Measurements from ENCODE around the gene MGLL.
"Not testable (repeated sequence)": the region's sequence is repeated elsewhere in the genome, so short reads cannot be mapped to it uniquely, and the experiment has no call there.

MGLL gene

DNA sequence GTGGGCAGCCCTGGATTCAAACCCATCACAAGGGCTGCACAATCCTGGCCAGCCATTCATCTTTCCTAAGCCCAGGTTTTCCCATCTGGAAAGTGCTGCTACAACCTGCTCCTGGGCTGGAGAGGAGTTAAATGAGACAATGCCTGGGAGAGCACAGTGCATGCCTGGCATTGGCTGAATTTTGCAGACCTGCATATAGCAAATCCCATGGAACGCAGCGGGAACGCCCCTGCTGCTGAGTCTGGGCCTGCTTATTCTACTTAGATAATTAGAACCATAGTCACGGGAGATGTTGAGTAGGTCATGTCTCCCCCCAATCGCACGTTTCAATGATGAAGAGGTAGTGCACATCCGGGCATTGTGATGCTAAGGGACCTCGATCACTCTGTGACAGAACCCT, 102.9 kb downstream of the MGLL start:
- DNase-seq: no peak

DNA sequence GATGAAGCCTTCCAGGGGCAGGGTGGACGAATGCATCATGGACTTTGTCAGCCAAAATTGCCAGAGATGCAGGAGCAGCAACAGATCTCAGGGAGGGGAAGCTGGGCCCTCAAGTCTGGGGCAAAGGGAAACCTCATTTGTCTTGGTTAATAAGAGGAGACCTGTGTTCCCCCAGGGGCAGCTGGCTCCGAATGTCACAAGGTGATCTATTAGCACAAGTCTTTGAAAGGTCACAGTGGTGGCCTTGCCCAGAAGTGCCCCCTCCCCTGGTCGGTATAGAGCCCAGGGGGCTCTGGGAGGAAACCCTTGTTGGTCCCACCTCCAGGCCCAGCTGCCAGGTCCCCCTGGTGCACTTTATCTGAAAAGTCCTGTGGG, 103.4 kb downstream of the MGLL start:
- no peak for DNase-seq

DNA sequence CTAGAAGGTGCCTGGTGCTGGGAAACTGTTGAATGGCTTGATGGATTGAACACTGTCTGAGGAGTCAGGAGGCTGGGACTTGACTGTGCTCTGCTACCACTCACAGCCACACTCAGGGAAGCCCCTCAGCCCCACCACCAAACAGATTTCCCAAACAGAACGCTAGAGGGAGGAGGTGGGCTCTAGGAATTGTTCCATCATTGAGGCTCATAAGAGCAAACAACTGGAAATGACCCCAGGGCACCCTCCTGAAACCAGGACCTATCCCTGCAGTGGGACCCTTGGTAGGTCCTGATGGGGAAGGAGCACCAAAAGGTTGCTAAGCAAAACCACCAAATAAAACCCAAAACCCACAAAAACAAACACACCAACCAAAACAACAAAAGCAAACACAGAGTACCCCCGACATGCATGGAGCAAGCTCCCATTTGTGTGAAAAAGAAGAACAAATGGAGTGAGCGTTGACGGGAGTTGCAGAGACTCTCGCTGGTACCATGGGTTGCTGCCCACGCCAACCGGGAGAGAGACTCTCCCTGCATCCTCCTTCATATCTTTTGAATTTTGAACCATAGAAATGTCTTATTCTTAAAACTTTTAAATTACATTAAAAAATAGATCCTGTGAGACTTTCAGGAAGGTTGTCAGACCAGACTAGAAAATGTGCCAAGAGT, 103.9 kb downstream of the MGLL start:
- no peak for DNase-seq

DNA sequence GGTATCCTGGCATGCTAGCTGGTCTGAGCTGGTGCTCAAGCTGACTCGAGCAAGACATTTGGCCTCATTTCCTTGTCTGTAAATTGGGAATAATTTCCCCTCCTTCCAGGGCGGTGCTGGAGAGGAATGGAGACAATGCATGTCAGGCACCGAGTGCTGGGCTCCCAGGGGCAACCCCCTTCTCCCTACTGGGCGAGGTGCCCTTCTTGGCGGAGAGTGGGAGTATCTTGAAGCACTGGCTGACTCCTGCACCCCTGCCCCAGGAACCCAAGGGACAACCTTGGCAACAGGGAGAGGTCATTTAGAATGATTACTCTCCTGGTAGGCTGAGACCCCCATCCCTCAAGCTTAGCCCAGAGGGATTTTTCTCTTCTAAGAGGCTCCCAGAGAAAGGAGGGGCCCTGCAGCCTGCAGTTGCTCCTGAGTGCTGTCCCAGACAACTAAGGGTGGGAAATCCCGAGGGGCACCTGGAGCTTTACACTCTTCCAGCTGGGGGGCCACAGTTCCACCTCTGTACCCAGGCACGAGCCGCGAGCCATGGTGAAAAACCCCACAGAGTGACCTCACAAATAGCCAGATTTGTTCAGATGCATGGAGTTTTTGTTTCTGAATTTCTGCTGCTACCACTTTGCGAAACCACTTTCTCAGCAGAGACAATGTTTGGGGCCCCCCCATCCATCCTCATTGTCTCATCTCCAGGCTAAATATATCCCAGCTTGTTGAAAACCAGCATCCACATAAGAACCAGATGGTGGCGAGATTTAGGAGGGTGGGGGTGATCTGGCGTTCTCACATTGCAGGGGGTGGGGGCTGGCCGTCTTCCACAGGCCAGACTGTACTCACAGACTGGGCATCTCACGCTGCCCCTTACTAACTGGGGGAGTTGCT, 104.7 kb downstream of the MGLL start:
- no peak for DNase-seq

DNA sequence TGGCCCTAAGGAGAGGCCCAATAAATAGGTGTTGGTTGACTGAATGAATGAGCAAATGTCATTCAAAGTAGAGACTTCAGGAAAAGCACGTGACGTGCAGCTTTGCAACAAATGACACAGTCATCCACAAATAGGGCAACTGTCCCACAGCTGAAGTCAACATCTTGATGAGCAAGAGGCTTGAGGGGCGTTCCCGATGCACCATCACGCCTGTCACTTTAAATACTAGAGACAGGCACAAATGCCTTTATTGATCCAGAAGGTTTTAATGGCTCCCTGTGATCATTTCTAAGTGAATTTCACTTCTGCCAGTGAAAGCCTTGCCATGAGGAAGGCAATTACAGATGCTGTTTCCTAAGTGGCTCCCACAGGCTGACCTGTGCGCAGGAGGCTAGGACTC, 105.9 kb downstream of the MGLL start:
- DNase-seq: no peak

DNA sequence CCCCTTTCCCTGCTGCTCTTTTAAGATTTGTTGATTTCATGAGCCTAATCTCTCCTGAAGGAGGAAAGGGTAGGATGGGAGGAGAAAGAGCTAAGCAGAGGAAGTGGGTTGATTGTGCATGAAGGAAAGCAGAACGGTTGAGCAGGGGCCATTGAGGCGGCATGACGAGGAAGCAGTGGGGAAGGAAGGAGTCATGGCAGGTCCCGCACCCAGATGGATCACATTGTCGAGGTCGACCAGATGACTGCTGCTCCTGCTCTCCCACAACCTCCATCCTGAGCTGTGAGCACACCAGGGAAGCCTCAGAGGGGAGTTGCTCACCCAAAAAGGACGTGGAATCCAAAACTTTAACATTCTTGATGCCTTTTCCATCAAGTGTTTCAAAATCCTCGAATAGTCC, 106.8 kb downstream of the MGLL start:
- no peak for DNase-seq

DNA sequence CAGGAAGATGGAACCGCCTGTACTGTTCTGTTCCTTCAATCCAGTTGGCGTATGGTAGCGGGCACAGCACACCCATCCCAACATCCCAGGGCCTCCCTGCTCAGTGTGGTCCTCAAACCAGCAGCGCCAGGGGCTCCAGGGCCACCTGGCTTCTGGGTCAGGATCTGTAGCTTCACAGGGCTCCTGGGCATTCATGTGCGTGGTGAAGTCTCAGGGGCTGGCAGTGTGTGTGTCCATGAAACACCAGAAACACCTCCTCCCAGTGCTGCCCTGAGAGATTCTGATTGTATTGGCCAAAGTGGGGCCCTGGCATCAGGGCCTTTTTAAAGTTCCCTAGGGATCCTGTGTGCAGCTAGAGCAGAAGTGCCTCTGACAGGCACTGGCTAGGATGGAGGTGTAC, 107.4 kb downstream of the MGLL start:
- DNase-seq: no peak

DNA sequence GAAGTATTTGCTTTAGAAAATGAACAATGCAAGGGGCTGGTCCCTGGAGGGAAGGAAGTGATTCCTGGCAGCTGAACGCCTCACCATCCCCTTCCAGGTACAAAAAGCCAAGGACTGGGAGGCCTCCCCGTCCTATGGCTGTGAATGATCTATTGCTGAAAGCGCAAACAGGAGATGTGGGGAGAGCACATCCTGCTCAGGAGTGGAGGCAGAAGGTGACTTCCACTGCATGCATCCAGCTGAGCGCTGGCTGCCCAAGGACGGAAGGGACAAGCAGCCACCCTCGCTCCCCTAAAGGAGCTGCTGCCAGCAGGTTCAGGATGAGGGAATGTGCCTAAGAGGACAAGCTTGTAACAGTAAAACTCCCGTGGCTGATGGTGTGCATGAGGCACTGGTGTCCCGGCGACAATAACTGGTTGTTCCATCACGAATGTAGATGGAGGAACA, 108.2 kb downstream of the MGLL start:
- DNase-seq: no peak

DNA sequence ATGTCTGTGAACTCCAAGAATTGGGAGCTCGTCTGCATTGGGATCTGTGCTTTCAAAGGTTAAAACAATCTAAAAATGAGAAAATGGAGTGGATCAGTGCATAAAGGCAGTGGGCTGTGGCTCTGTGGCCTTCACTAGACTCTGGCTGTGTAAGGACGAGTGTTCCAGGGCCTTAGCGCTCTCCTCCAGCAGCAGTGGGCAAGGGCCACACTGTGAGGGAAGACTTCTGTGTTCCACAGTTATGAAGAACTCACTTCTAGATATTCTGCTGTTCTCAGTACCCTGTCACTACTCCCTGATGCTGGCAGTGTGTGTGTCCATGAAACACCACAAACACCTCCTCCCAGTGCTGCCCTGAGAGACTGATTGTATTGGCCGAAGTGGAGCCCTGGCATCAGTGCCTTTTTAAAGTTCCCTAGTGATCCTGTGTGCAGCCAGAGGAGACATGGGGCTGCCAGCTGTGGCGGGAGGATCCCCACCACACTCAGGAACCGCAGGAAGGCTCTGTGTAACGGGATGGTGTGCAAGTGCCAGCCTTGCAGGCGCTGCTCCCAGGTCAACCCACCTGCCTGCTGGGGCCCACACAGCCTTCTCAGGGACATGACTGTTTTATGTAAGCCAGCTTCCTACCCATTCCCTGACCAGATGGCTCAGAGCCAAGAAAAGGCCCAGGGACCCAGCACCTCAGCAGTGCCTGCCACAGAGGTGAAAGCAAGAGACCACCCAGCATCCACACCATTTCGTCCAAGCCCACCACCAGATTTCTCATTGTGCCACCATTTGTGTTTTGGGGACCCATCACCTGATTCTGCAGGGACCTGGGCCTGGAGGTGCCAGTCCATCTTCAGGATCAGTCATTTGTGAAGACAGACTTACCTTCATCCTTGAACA, 109.2 kb downstream of the MGLL start:
- DNase-seq: no peak

DNA sequence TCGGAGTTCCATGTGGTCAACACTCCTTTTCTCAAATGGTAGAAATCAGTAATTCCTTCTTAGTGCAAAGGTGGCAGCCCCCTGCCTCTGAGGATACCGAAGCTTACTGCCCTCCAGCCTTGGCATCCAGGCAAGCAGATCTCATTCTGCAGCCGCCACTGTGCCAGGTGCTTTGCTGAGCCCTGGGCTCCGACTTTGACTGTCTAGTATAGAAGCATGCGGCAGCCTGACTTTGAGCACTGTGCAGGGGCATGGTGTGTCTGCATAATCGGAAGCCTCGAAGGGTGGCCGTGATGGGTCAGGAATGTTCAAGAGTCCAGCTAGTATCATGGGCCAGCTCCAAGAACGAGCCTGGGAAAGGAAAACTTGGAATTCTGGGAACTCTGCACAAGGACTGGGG, 109.9 kb downstream of the MGLL start:
- no peak for DNase-seq

DNA sequence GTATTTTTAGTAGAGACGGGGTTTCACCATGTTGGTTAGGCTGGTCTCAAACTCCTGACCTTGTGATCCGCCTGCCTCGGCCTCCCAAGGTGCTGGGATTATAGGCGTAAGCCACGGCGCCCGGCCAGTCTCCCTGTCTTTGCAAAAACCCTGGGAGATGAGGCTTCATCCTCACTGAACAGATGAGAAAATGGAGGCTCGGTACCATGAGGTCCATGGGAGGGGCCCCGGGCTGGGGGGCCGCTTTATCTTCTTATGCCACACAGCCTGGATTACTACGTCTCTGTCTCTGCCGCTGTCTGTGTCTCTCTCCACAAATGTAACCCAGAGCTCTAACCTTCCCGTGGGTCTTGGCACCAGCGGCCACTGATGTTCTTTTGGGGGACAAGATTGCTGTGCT, 110.4 kb downstream of the MGLL start:
- no peak for DNase-seq

DNA sequence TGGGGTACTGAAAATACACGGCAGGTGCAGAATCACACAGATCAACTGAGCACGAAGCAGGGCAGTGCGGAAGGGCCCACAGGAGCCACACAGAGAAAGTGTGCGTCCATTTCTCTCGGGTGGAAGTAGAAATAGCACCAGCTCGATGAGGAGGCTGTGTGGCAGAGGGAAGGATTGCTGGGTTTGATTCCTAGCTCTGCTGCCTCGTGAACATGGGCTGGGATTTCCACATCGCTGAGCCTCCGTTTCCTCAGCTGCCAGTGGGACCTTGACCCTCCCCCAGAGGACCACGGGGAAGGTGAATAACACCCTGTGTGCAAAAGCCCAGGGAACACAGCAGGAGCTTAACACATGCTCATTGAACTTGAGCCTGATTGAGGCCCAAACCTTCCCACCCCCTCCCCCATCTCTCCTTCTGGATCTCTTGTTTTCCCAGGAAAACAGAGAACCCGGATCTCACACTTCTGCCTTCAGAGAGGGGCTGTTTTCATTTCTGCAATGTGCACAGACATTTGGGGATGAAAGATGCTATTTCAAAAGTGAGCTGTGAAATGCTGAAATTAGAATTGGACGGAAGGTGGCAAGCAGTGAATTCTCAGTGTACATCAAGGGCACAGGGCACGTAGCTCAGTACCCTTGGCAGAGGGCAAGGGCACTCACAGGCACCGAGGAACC, 111.2 kb downstream of the MGLL start:
- DNase-seq: no peak

DNA sequence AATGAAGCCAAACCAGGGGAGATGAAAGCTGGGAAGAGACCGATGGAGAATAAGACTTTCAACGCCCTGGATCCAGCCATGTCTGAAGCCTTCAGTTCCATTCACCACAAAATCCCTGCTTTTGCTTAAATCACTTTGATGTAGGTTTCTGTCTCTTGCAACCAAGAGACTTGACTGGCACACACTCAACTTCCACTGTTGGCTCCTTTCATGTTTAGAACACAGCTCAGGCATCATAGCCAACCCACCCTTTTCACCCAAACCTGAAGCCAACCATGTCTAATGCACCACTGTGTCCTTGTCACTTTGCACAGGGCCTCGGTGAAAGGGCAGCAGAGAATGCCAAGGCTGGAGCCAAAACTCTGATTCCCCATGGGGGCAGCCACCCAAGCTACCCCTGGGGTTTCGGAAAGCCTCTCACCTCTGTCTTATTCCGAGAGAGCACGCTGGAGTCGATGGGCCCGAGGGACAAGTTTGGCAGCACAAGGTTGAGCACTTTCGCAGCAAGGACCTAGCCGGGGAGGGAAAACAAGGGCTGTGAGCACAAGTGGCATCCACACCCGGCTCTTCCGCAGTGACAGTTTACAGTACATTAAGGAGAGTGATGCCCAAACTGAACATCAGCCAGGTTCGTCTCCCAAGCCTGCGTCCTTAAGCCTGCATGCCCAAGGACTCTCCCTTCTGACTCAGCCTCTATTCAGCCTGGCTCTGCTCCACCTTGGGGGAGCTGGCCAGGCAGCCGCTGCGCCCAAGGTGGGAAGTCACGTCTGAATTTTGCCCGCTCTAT, 112.0 kb downstream of the MGLL start:
- DNase-seq: no peak

DNA sequence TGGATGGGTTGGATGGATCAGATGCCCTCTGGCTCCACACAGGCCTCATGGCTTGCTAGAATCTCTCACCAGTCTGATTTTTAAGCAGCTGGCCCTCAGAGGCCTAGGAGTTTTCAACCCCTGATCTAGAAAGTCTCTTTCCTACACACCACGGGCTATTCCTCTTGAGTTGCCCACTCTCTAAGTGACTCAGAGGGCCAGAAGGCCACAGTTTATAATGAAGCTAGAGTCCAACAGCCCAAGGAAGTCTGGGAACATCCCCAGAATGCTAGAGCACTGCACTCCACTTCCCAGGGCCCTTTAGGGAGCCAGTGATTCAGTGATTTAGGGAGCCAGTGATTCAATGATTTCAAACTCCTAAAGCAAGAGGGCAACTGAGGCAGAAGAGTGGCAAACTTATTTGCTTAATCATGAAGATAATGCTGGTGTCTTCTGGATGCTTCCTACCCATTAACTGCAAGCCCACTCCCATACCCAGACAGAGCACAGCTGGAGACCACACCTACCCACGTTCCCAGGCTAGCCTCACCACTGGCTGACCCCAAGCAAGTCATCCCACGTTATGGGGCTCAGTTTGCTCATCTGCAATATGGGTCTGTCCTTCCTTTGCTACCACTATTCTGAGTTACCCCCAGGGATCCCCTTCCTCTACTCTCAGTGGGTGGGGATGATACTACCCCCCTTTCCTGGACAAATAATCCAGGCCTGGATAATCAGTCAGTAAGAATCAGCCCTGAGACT, 112.8 kb downstream of the MGLL start:
- DNase-seq: no peak

DNA sequence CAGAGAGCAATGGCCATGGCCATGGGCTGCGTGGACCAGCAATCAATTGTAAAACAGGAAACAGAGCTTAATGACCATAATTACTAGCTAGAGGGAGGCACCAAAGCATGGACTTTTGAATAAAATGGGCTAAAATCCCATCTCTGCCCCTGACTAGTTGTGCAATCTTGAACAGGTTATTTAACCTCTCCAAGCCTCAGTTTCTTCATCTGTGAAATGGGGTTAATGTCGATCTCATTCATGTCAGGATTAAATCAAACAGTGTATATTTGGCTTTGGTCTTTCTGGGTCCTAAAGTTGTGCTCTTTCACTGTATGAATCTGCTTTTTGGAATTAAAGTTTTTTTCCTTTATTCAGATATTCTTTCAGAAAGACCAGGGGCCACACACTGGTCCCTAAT, 113.5 kb downstream of the MGLL start:
- DNase-seq: no peak

DNA sequence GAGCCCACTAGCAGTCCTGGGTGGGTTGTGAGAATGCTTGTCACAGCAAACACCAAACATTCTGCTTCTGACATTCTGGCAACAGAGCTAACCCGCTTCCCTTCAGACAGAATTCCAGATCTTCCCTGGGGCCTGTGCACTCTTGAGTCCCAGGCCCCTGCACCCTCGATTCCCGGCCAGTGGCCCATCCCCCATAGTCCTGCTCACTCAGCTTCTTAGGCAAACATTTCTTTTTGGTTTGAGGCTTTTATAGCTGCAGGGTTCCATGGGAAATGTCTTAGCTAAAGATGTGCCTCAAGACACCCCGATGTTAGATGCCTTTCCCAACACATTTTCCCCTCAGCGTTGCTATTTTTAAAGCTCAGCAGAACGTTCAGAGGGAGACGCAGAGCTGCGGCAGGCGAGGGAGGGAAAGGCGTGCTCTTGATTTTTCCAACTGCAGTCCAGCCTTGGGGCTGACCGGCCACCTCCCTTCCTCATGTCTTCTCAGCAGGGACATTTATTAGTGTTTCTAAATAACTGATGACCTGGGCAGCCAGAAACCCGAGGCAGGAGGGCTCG, 114.4 kb downstream of the MGLL start:
- DNase-seq: no peak

DNA sequence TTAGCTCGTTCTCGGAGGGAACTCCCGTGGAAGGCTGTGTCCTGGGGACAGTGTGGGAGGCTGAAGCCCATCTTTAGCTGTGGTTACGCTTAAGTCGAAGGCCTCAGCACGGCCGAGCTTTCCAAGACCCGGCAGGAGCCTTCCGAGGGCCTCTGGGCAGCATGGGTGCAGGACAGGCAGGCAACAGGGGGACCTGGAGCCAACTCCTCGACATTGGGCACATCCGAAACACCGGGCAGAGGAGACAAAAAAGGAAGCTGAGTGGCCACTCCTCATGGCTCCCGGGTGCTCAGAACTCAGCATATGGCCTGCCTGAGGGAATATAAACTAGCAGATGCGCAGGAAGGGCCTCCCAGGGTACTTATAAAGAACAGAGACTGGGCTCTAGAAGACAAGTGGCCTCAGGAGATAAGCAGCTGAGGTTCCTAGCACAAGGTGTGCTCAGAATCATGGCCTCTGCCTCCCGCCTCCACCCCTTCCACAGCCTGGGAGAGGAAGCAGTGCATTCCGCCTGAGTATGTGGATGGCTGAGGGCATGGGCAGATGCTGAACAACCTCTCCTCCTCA, 115.4 kb downstream of the MGLL start:
- no peak for DNase-seq

DNA sequence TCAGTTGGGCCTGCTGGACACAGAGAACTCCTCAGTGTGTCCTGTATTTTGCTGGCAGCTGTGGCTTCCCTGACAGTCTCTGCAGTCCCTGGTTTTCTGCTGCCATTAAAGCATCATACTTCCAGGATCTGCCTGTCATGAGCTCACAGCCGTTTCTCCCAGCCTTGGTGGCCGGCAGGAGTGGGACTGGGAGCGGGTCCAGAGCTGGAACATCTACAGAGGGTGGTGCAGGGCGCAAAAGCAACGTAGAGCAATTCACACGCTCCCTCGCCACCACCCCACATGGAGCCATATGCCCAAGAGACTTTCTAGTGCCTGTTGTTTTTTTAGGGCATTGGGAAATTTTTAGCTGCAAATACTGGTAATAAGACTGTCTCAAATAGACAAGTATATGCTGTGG, 116.0 kb downstream of the MGLL start:
- no peak for DNase-seq

DNA sequence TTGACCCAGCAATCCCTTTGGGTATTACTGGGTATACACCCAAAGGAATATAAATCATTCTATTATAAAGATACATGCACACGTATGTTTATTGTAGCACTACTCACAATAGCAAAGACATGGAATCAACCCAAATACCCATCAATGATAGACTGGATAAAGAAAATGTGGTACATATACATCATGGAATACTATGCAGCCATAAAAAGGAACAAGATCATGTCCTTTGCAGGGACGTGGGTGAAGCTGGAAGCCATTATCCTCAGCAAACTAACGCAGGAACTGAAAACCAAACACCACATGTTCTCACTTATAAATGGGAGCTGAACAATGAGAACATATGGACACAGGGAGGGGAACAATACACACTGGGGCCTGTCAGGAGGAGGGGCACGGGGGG, 117.5 kb downstream of the MGLL start:
- DNase-seq: not testable (repeated sequence)

DNA sequence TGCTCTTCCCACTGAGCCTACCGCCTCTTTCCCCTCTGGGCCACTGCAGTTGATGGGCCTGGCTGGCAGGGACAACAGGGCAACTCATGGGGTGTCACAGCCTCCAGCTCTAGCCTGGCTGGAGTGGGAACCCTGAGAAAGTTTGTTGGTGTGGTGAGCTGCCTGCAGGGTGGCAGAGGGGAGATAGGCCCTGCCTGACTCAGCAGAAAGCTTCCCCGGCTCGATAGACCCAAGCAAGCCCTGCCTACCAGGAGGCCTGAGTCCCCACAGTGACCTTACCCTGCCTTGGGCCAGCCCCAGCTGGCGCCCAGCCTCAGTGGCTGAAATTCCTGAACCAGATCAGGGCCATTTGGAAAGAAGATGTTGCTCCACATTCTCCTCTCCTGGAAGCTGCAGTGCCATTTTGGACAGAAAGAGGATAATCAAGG, 120.2 kb downstream of the MGLL start:
- DNase-seq: no peak
